HEK293 (cell line): ENCODE results near the gene TMEM91.

ENCODE experiments used
- CTCF ChIA-PET: fragments of 350-600 bp; formaldehyde crosslinking; extraction: SDS; loops from one replicate; lab custom pipeline; 2021; ENCODE audit warnings: antibody characterized with exemption; lab: Yijun Ruan, JAX
- POLR2A ChIA-PET: fragments of 300-600 bp; formaldehyde crosslinking; extraction: SDS; loops from one replicate; lab custom pipeline; 2020; ENCODE audit warnings: antibody characterized with exemption, inconsistent platforms; lab: Yijun Ruan, JAX
- H3K27ac ChIP-seq: fragments of 200-500 bp; sonication (Bioruptor generic); 2 replicates; pipeline ENCODE4 v1.5.1; 2014; ENCODE audit warnings: low read depth, low read length, control low read depth, inconsistent platforms; ENCODE audit errors: extremely low read depth
- H3K36me3 ChIP-seq, 2 experiments: fragments of 200-500 bp in 1 of 2; sonication (Bioruptor generic) in 1 of 2; 1 replicate in 1 of 2; 2 replicates in 1 of 2; pipeline ENCODE4 v1.5.1; 2014 to 2017; ENCODE audit warnings: inconsistent platforms in 2 of 2, low read length in 2 of 2; ENCODE audit not compliant: control insufficient read depth in 2 of 2, insufficient read depth in 1 of 2
- H3K4me1 ChIP-seq: fragments of 200-500 bp; sonication (Bioruptor generic); 2 replicates; pipeline ENCODE4 v1.5.1; 2014; ENCODE audit warnings: mild to moderate bottlenecking, low read length, inconsistent platforms; ENCODE audit not compliant: control insufficient read depth, insufficient read depth
- H3K4me3 ChIP-seq: 2 replicates; pipeline ENCODE4 v1.5.1; 2011; ENCODE audit warnings: low read depth, mild to moderate bottlenecking, control low read depth, low read length, moderate library complexity
- H3K9me3 ChIP-seq: fragments of 200-500 bp; sonication (Bioruptor generic); 2 replicates; pipeline ENCODE4 v1.5.1; 2014; ENCODE audit warnings: low read depth, low read length, inconsistent platforms; ENCODE audit not compliant: control insufficient read depth, insufficient read depth
- EGR2 ChIP-seq: fragments of 450-650 bp; formaldehyde crosslinking; IDR thresholded peaks from 2 replicates; pipeline ENCODE4 v1.5.1; 2016; ENCODE audit warnings: low read depth, missing biosample characterization, missing genetic modification characterization
- GLIS2 ChIP-seq: fragments of 450-650 bp; formaldehyde crosslinking; IDR thresholded peaks from 2 replicates; pipeline ENCODE4 v1.5.1; 2016; ENCODE audit warnings: missing biosample characterization, missing genetic modification characterization
- HOXA7 ChIP-seq: sonication (generic); formaldehyde crosslinking; IDR thresholded peaks from 2 replicates; pipeline ENCODE4 v1.8.1; 2022; ENCODE audit warnings: missing genetic modification reagents, borderline replicate concordance
- KLF7 ChIP-seq: fragments of 450-650 bp; formaldehyde crosslinking; IDR thresholded peaks from 2 replicates; pipeline ENCODE4 v1.5.1; 2016; ENCODE audit warnings: missing biosample characterization, missing genetic modification characterization, borderline replicate concordance
- KLF8 ChIP-seq: fragments of 450-650 bp; formaldehyde crosslinking; IDR thresholded peaks from 2 replicates; pipeline ENCODE4 v1.5.1; 2016; ENCODE audit warnings: missing biosample characterization, missing genetic modification characterization
- MZF1 ChIP-seq: fragments of 450-650 bp; formaldehyde crosslinking; IDR thresholded peaks from 2 replicates; pipeline ENCODE4 v1.5.1; 2017; ENCODE audit warnings: missing biosample characterization, missing genetic modification characterization, borderline replicate concordance
- PBX3 ChIP-seq: sonication (generic); formaldehyde crosslinking; IDR thresholded peaks from 2 replicates; pipeline ENCODE4 v1.8.1; 2022; ENCODE audit warnings: mild to moderate bottlenecking, moderate library complexity, missing genetic modification reagents
- PRDM1 ChIP-seq: fragments of 450-650 bp; formaldehyde crosslinking; IDR thresholded peaks from 2 replicates; pipeline ENCODE4; 2016; ENCODE audit warnings: missing biosample characterization, missing genetic modification characterization
- RBAK ChIP-seq: fragments of 450-650 bp; formaldehyde crosslinking; IDR thresholded peaks from 2 replicates; pipeline ENCODE4 v1.5.1; 2016; ENCODE audit warnings: missing biosample characterization, missing genetic modification characterization
- YY2 ChIP-seq: fragments of 450-650 bp; formaldehyde crosslinking; IDR thresholded peaks from 2 replicates; pipeline ENCODE4 v1.5.1; 2016; ENCODE audit warnings: missing biosample characterization, missing genetic modification characterization
- ZBTB11 ChIP-seq: fragments of 450-650 bp; formaldehyde crosslinking; conservative IDR thresholded peaks from 2 replicates; pipeline ENCODE4 v1.5.1; 2016; ENCODE audit warnings: low read depth, missing biosample characterization, missing genetic modification characterization
- ZBTB7A ChIP-seq: fragments of 450-650 bp; formaldehyde crosslinking; IDR thresholded peaks from 2 replicates; pipeline ENCODE4 v1.5.1; 2016; ENCODE audit warnings: low read depth, missing biosample characterization, missing genetic modification characterization
- ZFHX2 ChIP-seq: fragments of 450-650 bp; formaldehyde crosslinking; conservative IDR thresholded peaks from 2 replicates; pipeline ENCODE4 v1.5.1; 2016; ENCODE audit warnings: missing biosample characterization, missing genetic modification characterization
- ZNF146 ChIP-seq: fragments of 450-650 bp; formaldehyde crosslinking; IDR thresholded peaks from 2 replicates; pipeline ENCODE4 v1.5.1; 2016; ENCODE audit warnings: missing biosample characterization, missing genetic modification characterization
- ZNF157 ChIP-seq: fragments of 450-650 bp; formaldehyde crosslinking; IDR thresholded peaks from 2 replicates; pipeline ENCODE4 v1.5.1; 2016; ENCODE audit warnings: missing biosample characterization, missing genetic modification characterization
- ZNF174 ChIP-seq: fragments of 450-650 bp; formaldehyde crosslinking; IDR thresholded peaks from 2 replicates; pipeline ENCODE4 v1.5.0; 2017; ENCODE audit warnings: missing biosample characterization, mild to moderate bottlenecking, missing genetic modification characterization
- ZNF404 ChIP-seq: fragments of 450-650 bp; formaldehyde crosslinking; IDR thresholded peaks from 2 replicates; pipeline ENCODE4 v1.5.1; 2017; ENCODE audit warnings: missing biosample characterization, missing genetic modification characterization
- ZNF416 ChIP-seq: fragments of 450-650 bp; formaldehyde crosslinking; IDR thresholded peaks from 2 replicates; pipeline ENCODE4 v1.5.1; 2016; ENCODE audit warnings: missing biosample characterization, missing genetic modification characterization
- ZNF433 ChIP-seq: fragments of 450-650 bp; formaldehyde crosslinking; IDR thresholded peaks from 2 replicates; pipeline ENCODE4 v1.5.1; 2016; ENCODE audit warnings: missing biosample characterization, missing genetic modification characterization, low read depth
- ZNF521 ChIP-seq: fragments of 450-650 bp; formaldehyde crosslinking; IDR thresholded peaks from 2 replicates; pipeline ENCODE4 v1.5.1; 2017; ENCODE audit warnings: missing biosample characterization, mild to moderate bottlenecking, missing genetic modification characterization
- ZNF544 ChIP-seq: fragments of 450-650 bp; formaldehyde crosslinking; IDR thresholded peaks from 2 replicates; pipeline ENCODE4 v1.5.0; 2017; ENCODE audit warnings: missing biosample characterization, missing genetic modification characterization
- ZNF560 ChIP-seq: fragments of 450-650 bp; formaldehyde crosslinking; IDR thresholded peaks from 2 replicates; pipeline ENCODE4 v1.5.1; 2017; ENCODE audit warnings: missing biosample characterization, missing genetic modification characterization, borderline replicate concordance
- ZNF610 ChIP-seq: fragments of 450-650 bp; formaldehyde crosslinking; IDR thresholded peaks from 2 replicates; pipeline ENCODE4 v1.5.1; 2016; ENCODE audit warnings: missing biosample characterization, missing genetic modification characterization, borderline replicate concordance
- ZNF660 ChIP-seq: fragments of 450-650 bp; IDR thresholded peaks from 2 replicates; pipeline ENCODE4 v1.5.1; 2018; ENCODE audit warnings: missing biosample characterization, mild to moderate bottlenecking, missing genetic modification characterization
- ZNF664 ChIP-seq: fragments of 450-650 bp; formaldehyde crosslinking; IDR thresholded peaks from 2 replicates; pipeline ENCODE4 v1.5.1; 2016; ENCODE audit warnings: missing biosample characterization, missing genetic modification characterization

The TMEM91 gene

GRCh38 chr19:41386442-41386841 lies 10.1 kb downstream of the TMEM91 start:
- no peak overlapping the region for H3K27ac ChIP-seq
- H3K4me3 ChIP-seq = no peak overlapping the region
- no peak for TF ChIP-seq ZNF610 (tag by site-specific recombination)
- TF ChIP-seq ZBTB7A (tag by site-specific recombination) = no peak
- peak; percentile 82 for TF ChIP-seq EGR2 (tag by site-specific recombination)
- TF ChIP-seq ZFHX2 (tag by site-specific recombination) = peak; percentile 79
- 0 out of 2 replicates have a peak, but pooled peaks have one; percentile 29 for TF ChIP-seq GLIS2 (tag by site-specific recombination)
- no peak for TF ChIP-seq ZNF660 (tag by site-specific recombination)
- no peak for TF ChIP-seq ZNF433 (tag by site-specific recombination)
- TF ChIP-seq ZNF521 (tag by site-specific recombination) = no peak
- no peaks in the 10 kb centered on the region for H3K4me1 ChIP-seq
- ChIA-PET POLR2A (interaction anchor here (1.3 kb wide), 1 partner anchor 33 kb away, joined by 3 read pairs; no protein-coding TSS in a partner anchor), CTCF (interaction anchor here (0.6 to 1.2 kb wide), 3 partner anchors 63 to 185 kb away, joined by 3 to 5 read pairs (median 3); no protein-coding TSS in a partner anchor)
- H3K9me3 ChIP-seq = no peaks in the 10 kb centered on the region
- H3K36me3 ChIP-seq = peaks cover 16 to 42% of the 10 kb centered on the region in 2 experiments

GRCh38 chr19:41391618-41392017 lies 15.3 kb downstream of the TMEM91 start:
- no peak overlapping the region for H3K27ac ChIP-seq
- POLR2A ChIA-PET = no interaction called here
- no peaks in the 10 kb centered on the region for H3K9me3 ChIP-seq
- CTCF ChIA-PET = interaction anchor here (0.7 kb wide), 1 partner anchor 36 kb away, joined by 3 read pairs; no protein-coding TSS in a partner anchor
- H3K4me1 ChIP-seq = peaks cover 2% of the 10 kb centered on the region; the same call in 1 of the 2 replicates
- H3K36me3 ChIP-seq = peaks cover 27 to 41% of the 10 kb centered on the region in 2 experiments
- H3K4me3 ChIP-seq = no peak overlapping the region
- TF ChIP-seq HOXA7 (CRISPR knock-in tag) = no peak
- TF ChIP-seq PBX3 = 0 out of 2 replicates have a peak, but pooled peaks have one; percentile 6
- TF ChIP-seq KLF7 = no peak
- TF ChIP-seq YY2 (tag by site-specific recombination) = no peak

- Histone ChIP-seq H3K27ac (no peak overlapping the region), H3K4me1 (peaks cover 2% of the 10 kb centered on the region; the same call in 1 of the 2 replicates), H3K36me3 (peaks cover 27 to 35% of the 10 kb centered on the region in 2 experiments), H3K9me3 (no peaks in the 10 kb centered on the region), H3K4me3 (no peak overlapping the region)
- ChIA-PET CTCF (interaction anchor here (1.8 kb wide), 1 partner anchor 177 kb away, joined by 4 read pairs; no protein-coding TSS in a partner anchor), POLR2A (no interaction called here)
- TF ChIP-seq ZNF157 (tag by site-specific recombination) (no peak), ZNF544 (tag by site-specific recombination) (no peak), RBAK (tag by site-specific recombination) (no peak), KLF8 (no peak), ZNF404 (no peak), ZNF146 (no peak), ZNF174 (tag by site-specific recombination) (no peak), ZNF416 (no peak), ZNF664 (tag by site-specific recombination) (no peak), ZBTB11 (no peak), ZNF560 (tag by site-specific recombination) (no peak), MZF1 (tag by site-specific recombination) (no peak), PRDM1 (tag by site-specific recombination) (no peak)
Measured at GRCh38 chr19:41392775-41393174, 16.4 kb downstream of the TMEM91 start.
